ENCODE results near the gene ENTHD1. TPM values are rescaled to one million over a fixed set of nuclear protein-coding genes. Genes with fewer than 3 reads are reported as not detected.
A peak's percentile ranks its signal among the peaks of the same experiment; 100 is the strongest.

ENTHD1 gene
- total RNA-seq, 3 donors from 2014 or later (not counting 1 experiment from before 2014, with no cell fraction given) = not detected

GRCh38 chr22:39897841-39898240 lies 4.3 kb upstream of the ENTHD1 start:
- Histone ChIP-seq H3K4me1 (ENCODE audit: control insufficient read depth, insufficient read depth, low read length) (peaks cover 24% of the 10 kb centered on the region), H3K27me3 (ENCODE audit: control insufficient read depth, insufficient read depth, low read length) (no peaks in the 10 kb centered on the region), H3K4me3 (ENCODE audit: low read length) (no peak overlapping the region), H3K27ac (ENCODE audit: low read length) (no peak overlapping the region), H3K9me3 (ENCODE audit: control insufficient read depth, insufficient read depth, low read length) (no peaks in the 10 kb centered on the region), H3K36me3 (ENCODE audit: control insufficient read depth, insufficient read depth, low read length) (no peaks in the 10 kb centered on the region)
- 80% methylated on average over 3 of the region's 3 CpGs for WGBS (ENCODE audit: insufficient coverage)
- Mint-ChIP-seq H3K36me3 (no peaks in the 10 kb centered on the region), H3K27me3 (ENCODE audit: low read depth in 2 of 2) (no peaks in the 10 kb centered on the region), H3K4me1 (peaks cover 31 to 40% of the 10 kb centered on the region in 2 donors), H3K27ac (no peak overlapping the region), H3K9me3 (no peaks in the 10 kb centered on the region), H3K4me3 (no peak overlapping the region)
- no peak for TF ChIP-seq CTCF (IDR thresholded peaks at IDR 0.05)
- DNase-seq = no peak
- intact Hi-C loops (cut with micrococcal nuclease) = no loop called here
- ATAC-seq = no peak

GRCh38 chr22:39896313-39896996 lies 2.9 kb upstream of the ENTHD1 start:
- Histone ChIP-seq H3K36me3 (ENCODE audit: control insufficient read depth, insufficient read depth, low read length) (no peaks in the 10 kb centered on the region), H3K4me1 (ENCODE audit: control insufficient read depth, insufficient read depth, low read length) (peaks cover 24% of the 10 kb centered on the region), H3K9me3 (ENCODE audit: control insufficient read depth, insufficient read depth, low read length) (no peaks in the 10 kb centered on the region), H3K27ac (ENCODE audit: low read length) (no peak overlapping the region), H3K27me3 (ENCODE audit: control insufficient read depth, insufficient read depth, low read length) (no peaks in the 10 kb centered on the region), H3K4me3 (ENCODE audit: low read length) (no peak overlapping the region)
- 95% methylated on average over 5 of the region's 6 CpGs for WGBS (ENCODE audit: insufficient coverage)
- ATAC-seq (no peak), DNase-seq (peak in 1 of 2 donors; percentile 52)
- intact Hi-C loops (cut with micrococcal nuclease) = no loop called here
- no peaks in the 10 kb centered on the region for H3K27me3 Mint-ChIP-seq (ENCODE audit: low read depth in 2 of 2)
- no peak for TF ChIP-seq CTCF (IDR thresholded peaks at IDR 0.05)
- no peak overlapping the region for H3K4me3 Mint-ChIP-seq
- peaks cover 35 to 39% of the 10 kb centered on the region in 2 donors for H3K4me1 Mint-ChIP-seq
- no peak overlapping the region for H3K27ac Mint-ChIP-seq
- no peaks in the 10 kb centered on the region for H3K9me3 Mint-ChIP-seq
- no peaks in the 10 kb centered on the region for H3K36me3 Mint-ChIP-seq

- no peaks in the 10 kb centered on the region for H3K9me3 ChIP-seq (ENCODE audit: control insufficient read depth, insufficient read depth, low read length)
- no peaks in the 10 kb centered on the region for H3K27me3 ChIP-seq (ENCODE audit: control insufficient read depth, insufficient read depth, low read length)
- H3K36me3 ChIP-seq (ENCODE audit: control insufficient read depth, insufficient read depth, low read length) = no peaks in the 10 kb centered on the region
- no peaks in the 10 kb centered on the region for H3K27me3 Mint-ChIP-seq (ENCODE audit: low read depth in 2 of 2)
- H3K36me3 Mint-ChIP-seq = no peaks in the 10 kb centered on the region
- H3K9me3 Mint-ChIP-seq = no peaks in the 10 kb centered on the region
- WGBS (ENCODE audit: insufficient coverage) = 94% methylated on average over 1 of the region's 1 CpG
- H3K4me3 ChIP-seq (ENCODE audit: low read length) = no peak overlapping the region
- ATAC-seq (no peak), DNase-seq (no peak)
- H3K4me1 ChIP-seq (ENCODE audit: control insufficient read depth, insufficient read depth, low read length) = peaks cover 24% of the 10 kb centered on the region
- no peak for TF ChIP-seq CTCF (IDR thresholded peaks at IDR 0.05)
- H3K27ac Mint-ChIP-seq = no peak overlapping the region
- peaks cover 28 to 31% of the 10 kb centered on the region in 2 donors for H3K4me1 Mint-ChIP-seq
- intact Hi-C loops (cut with micrococcal nuclease) = no loop called here
- H3K27ac ChIP-seq (ENCODE audit: low read length) = no peak overlapping the region
- H3K4me3 Mint-ChIP-seq = no peak overlapping the region
Observed at GRCh38 chr22:39895682-39896081, 2.1 kb upstream of the ENTHD1 start.

Measured in natural killer cell (primary cell).